NCI-H2081 treated with DMSO at 0.1 percent for 48 hours (cell line): ENCODE data around the gene TAS2R1.

Source experiments
- DNase-seq: peaks from one replicate; lab custom pipeline; 2025; lab: John Stamatoyannopoulos, UW

The TAS2R1 gene

DNA sequence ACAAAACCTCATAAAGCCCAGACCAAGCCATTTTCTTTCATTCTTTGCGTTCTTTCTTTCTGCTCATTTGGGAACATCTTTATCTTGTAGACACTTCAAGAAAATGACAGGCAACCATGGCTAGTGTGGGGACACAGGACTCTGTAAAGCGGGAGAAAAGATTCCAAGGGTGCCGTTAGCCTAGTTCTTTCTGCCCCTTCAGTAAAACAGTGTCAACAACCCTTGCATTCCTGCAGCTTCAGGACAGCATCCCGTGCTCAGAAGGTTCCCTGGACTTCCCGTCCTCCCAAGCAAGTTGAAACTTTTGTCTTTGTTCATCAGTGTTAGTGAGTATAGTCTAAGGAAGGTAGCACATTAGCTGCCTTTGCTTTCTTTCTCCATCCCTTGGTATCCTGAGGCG is 41.9 kb downstream of the TAS2R1 start:
- DNase-seq: no peak

GRCh38 chr5:9587135-9587534 is 43.0 kb downstream of the TAS2R1 start:
- no peak for DNase-seq

- no peak for DNase-seq
Observed at GRCh38 chr5:9582406-9582805, 47.7 kb downstream of the TAS2R1 start.
